GM10248 (cell line): ENCODE measurements around the gene DCTPP1.
A peak's percentile ranks its signal among the peaks of the same experiment; 100 is the strongest.

Source experiments
- CTCF ChIA-PET: fragments of 300-600 bp; sonication (Branson Sonifier 250); formaldehyde crosslinking; extraction: SDS; loops from one replicate; lab custom pipeline; 2021; ENCODE audit warnings: antibody characterized with exemption; lab: Yijun Ruan, JAX
- POLR2A ChIA-PET: fragments of 350-650 bp; sonication (Branson Sonifier 250); formaldehyde crosslinking; extraction: SDS; loops from one replicate; lab custom pipeline; 2020; ENCODE audit warnings: antibody characterized with exemption; lab: Yijun Ruan, JAX
- DNase-seq: peaks from one replicate; pipeline ENCODE4 v3.0.0; 2012; ENCODE audit errors: extremely low spot score
- TF ChIP-seq, protein P1 (sequence below): IDR thresholded peaks from 2 replicates; pipeline ENCODE4 v1.5.1; 2012; ENCODE audit warnings: mild to moderate bottlenecking, low read depth; ENCODE audit errors: extremely low read depth, missing control alignments, control extremely low read depth

Gene DCTPP1

DNA sequence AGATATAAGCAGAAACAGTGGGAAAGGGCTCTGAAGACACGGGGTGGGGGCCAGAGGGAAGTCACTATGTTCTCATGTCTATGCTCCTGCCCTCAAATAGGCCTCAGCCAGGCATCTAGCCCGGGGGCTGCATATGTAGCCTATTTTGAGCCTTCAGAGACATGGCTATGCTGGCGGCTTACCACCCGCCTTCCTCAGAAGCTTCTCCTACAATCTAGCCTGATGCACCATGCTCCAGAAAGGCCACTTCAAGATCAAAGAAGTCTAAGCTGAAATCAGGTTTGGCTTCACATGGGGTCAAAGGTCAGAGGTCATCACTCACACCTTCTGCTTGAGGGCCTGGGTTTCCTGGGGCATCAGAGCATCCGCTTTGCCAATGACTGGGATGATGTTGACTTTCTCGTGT, 49.0 kb downstream of the DCTPP1 start:
- POLR2A ChIA-PET: no interaction called here
- CTCF ChIA-PET: interaction anchor here (1.1 to 4.7 kb wide), 3 partner anchors 10 to 31 kb away, joined by 3 to 23 read pairs (median 5); partner anchors contain the start of gene ZNF48
- TF ChIP-seq, protein P1, sequence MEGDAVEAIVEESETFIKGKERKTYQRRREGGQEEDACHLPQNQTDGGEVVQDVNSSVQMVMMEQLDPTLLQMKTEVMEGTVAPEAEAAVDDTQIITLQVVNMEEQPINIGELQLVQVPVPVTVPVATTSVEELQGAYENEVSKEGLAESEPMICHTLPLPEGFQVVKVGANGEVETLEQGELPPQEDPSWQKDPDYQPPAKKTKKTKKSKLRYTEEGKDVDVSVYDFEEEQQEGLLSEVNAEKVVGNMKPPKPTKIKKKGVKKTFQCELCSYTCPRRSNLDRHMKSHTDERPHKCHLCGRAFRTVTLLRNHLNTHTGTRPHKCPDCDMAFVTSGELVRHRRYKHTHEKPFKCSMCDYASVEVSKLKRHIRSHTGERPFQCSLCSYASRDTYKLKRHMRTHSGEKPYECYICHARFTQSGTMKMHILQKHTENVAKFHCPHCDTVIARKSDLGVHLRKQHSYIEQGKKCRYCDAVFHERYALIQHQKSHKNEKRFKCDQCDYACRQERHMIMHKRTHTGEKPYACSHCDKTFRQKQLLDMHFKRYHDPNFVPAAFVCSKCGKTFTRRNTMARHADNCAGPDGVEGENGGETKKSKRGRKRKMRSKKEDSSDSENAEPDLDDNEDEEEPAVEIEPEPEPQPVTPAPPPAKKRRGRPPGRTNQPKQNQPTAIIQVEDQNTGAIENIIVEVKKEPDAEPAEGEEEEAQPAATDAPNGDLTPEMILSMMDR: no peak
- no peak for DNase-seq

- ChIA-PET CTCF (interaction anchor here (1.1 to 4.7 kb wide), 4 partner anchors 9 to 31 kb away, joined by 3 to 23 read pairs (median 4); partner anchors contain the start of gene ZNF48), POLR2A (interaction anchor here (1.6 kb wide), 1 partner anchor 9 kb away, joined by 4 read pairs; no protein-coding TSS in a partner anchor)
- TF ChIP-seq, protein P1: no peak
- no peak for DNase-seq
Observed at GRCh38 chr16:30380072-30380802, 49.6 kb downstream of the DCTPP1 start.

DNA sequence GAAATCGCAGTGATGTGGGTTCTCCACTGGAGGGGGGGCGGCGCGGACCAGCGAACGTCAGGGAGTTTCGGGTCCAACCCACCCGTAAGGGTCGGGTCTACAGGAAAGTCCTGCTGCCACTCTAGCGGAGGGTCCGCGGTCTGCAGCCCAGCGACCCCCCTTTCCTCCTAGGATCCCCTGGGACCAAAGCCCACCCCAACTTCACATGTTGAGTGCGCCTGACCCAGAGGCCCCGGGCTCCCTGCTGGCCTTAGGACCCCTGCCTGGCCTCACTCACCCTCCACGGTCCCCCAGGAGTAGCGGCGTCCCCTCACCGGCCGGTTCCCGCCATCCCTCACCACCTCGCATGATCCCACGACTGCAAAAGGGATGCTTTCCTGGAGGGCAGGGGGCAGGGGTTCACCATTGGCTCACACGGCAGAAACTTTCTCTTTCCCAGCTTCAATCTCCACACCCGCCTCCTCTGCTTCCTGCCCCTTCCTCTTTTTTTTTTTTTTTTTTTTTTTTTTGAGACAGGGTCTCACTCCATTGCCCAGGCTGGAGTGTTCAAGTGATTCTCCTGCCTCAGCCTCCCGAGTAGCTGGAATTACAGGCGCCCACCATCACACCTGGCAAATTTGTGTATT, 50.6 kb downstream of the DCTPP1 start:
- POLR2A ChIA-PET: interaction anchor here (0.6 to 1.6 kb wide), 3 partner anchors 8 to 253 kb away, joined by 4 to 6 read pairs (median 4); no protein-coding TSS in a partner anchor
- CTCF ChIA-PET: interaction anchor here (1.2 to 4.7 kb wide), 3 partner anchors 8 to 31 kb away, joined by 3 to 23 read pairs (median 5); partner anchors contain the start of gene ZNF48

DNA sequence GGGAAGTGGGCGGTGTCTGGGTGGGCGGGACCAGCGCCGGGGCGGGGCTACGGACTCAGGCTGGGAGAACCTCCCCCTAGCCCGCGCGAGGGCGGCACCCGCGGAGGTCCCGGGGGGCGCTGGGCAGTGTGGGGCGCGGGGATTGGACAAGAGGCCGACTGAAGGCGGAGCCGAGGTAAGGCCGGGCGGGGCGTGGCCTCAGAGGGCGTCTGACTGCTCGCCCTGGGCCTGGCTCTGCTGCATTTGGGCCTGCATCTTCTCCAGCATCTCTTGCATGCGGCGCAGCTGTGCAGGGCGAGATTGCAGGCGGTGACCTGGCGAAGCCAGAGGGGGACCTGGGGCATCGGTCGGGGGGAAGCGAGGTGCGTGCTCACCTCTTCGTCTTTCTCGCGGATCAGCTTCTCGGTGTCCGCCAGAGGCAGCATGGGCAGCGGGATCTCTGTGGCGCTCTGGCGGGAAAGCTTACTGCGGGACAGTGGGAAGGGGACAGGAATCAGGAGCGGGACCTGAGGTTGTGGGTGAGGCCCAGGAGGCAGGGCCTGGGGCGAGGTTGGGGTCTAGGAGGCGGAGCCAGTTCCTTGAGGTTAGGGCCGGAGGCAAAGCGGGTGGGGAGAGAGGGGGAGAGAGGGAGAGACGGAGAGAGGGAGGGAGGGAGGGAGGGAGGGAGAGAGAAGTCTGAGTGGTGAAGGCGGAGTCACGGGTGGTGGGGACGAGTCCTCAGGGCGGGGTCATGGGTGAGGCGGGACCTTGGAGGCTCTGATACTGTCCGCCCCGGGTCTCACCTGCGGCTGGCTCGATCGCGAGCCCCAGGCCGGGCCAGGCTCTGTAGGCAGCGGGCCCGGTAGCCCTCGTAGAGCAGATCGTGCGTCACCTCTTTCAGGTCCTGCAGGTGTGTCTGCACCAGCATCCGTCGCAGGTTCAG, 51.3 kb downstream of the DCTPP1 start:
- DNase-seq: peak; percentile 98
- ChIA-PET POLR2A (interaction anchor here (0.6 to 1.6 kb wide), 5 partner anchors 8 to 288 kb away, joined by 3 to 6 read pairs (median 4); partner anchors contain the start of gene ZNF48), CTCF (interaction anchor here (0.6 to 1.6 kb wide), 4 partner anchors 16 to 287 kb away, joined by 3 read pairs; partner anchors contain the start of gene TBX6)
- TF ChIP-seq, protein P1: no peak

More for the DNA sequence above, 50.6 kb downstream of the DCTPP1 start:
- TF ChIP-seq, protein P1: no peak
- DNase-seq: no peak

DNA sequence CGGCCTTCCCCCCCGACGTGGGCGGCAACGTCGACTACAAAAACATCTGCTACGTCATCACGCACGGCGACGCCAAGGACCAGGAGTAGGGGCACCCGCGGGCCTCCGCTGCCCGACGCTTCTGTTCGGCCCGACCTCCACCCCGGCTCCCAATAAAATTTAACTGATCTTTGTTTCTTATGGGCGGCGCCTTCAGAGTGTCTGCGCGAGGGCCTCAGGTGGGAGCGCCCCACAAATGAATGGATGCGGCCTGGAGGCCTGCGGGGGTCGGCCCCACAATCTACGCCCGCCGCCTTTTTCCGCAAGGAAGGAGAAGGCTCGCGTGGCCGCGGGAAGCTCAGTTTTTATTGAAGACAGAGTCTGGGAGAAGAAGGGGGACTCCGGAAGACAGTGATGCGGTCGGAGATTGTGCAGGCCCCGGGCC, 52.0 kb downstream of the DCTPP1 start:
- CTCF ChIA-PET: interaction anchor here (0.6 to 1.6 kb wide), 4 partner anchors 15 to 286 kb away, joined by 3 read pairs; partner anchors contain the start of gene TBX6
- TF ChIP-seq, protein P1: no peak
- peak; percentile 79 for DNase-seq
- POLR2A ChIA-PET: interaction anchor here (0.6 to 1.3 kb wide), 2 partner anchors 18 to 288 kb away, joined by 3 to 4 read pairs; partner anchors contain the start of gene ZNF48
